OCI-LY1 (cell line): ENCODE data around the gene IFT81.

Experiments used
- H2AFZ ChIP-seq: fragments of 200-600 bp; sonication (generic), shearing (Covaris generic); 2 replicates; pipeline ENCODE4 v1.6.0; 2014; ENCODE audit warnings: antibody characterized with exemption, mild to moderate bottlenecking, low read length
- H3F3A ChIP-seq: fragments of 200-600 bp; sonication (generic), shearing (Covaris generic); 2 replicates; pipeline ENCODE4 v1.6.0; 2014; ENCODE audit warnings: mild to moderate bottlenecking, antibody characterized with exemption, low read length, moderate library complexity; ENCODE audit not compliant: insufficient read depth
- H3K27ac ChIP-seq: fragments of 200-600 bp; sonication (generic); 2 replicates; pipeline ENCODE4 v1.5.1; 2014; ENCODE audit warnings: low read length, mixed run types, mild to moderate bottlenecking, low read depth; ENCODE audit not compliant: poor library complexity, severe bottlenecking
- H3K27me3 ChIP-seq: fragments of 200-600 bp; sonication (generic); 2 replicates; pipeline ENCODE4 v1.6.0; 2014; ENCODE audit warnings: antibody characterized with exemption, mild to moderate bottlenecking, low read length, moderate library complexity; ENCODE audit not compliant: insufficient read depth
- H3K36me3 ChIP-seq: fragments of 200-600 bp; sonication (generic); 2 replicates; pipeline ENCODE4 v1.6.1; 2014; ENCODE audit warnings: mild to moderate bottlenecking, antibody characterized with exemption, low read length, moderate library complexity, mixed read lengths; ENCODE audit not compliant: insufficient read depth
- H3K4me1 ChIP-seq: fragments of 200-600 bp; sonication (generic); 2 replicates; pipeline ENCODE4 v1.5.1; 2014; ENCODE audit warnings: mild to moderate bottlenecking, low read length, moderate library complexity; ENCODE audit not compliant: insufficient read depth, severe bottlenecking
- H3K4me2 ChIP-seq: fragments of 200-600 bp; sonication (generic), shearing (Covaris generic); 2 replicates; pipeline ENCODE4 v1.6.1; 2014; ENCODE audit warnings: low read length
- H3K4me3 ChIP-seq: fragments of 200-600 bp; sonication (generic); 2 replicates; pipeline ENCODE4 v1.5.1; 2014; ENCODE audit warnings: low read length, low read depth, mild to moderate bottlenecking, mixed read lengths; ENCODE audit not compliant: poor library complexity, severe bottlenecking
- H3K79me2 ChIP-seq: fragments of 200-600 bp; shearing (Covaris generic); 2 replicates; pipeline ENCODE4 v1.6.1; 2016; ENCODE audit warnings: mixed run types, low read length, mixed read lengths; ENCODE audit not compliant: insufficient read depth
- H3K9ac ChIP-seq: fragments of 200-600 bp; sonication (generic), shearing (Covaris generic); 2 replicates; pipeline ENCODE4 v1.6.1; 2014; ENCODE audit warnings: mild to moderate bottlenecking, low read length, mixed read lengths
- H3K9me2 ChIP-seq: fragments of 200-600 bp; sonication (generic), shearing (Covaris generic); 2 replicates; pipeline ENCODE4 v1.6.1; 2014; ENCODE audit warnings: low read depth, mild to moderate bottlenecking, low read length, mixed read lengths
- H3K9me3 ChIP-seq: fragments of 200-600 bp; shearing (Covaris generic); 2 replicates; pipeline ENCODE4 v1.6.1; 2014; ENCODE audit warnings: low read length, mixed read lengths
- H4K20me1 ChIP-seq: fragments of 200-600 bp; sonication (generic), shearing (Covaris generic); 2 replicates; pipeline ENCODE4 v1.6.0; 2016; ENCODE audit warnings: mild to moderate bottlenecking, low read length; ENCODE audit not compliant: insufficient read depth
- CTCF ChIP-seq: fragments of 200-600 bp; sonication (generic), shearing (Covaris generic); IDR thresholded peaks from 2 replicates; pipeline ENCODE4 v1.5.1; 2017; ENCODE audit warnings: mild to moderate bottlenecking, antibody characterized with exemption, low read length, moderate library complexity, mixed read lengths
- EZH2 ChIP-seq: fragments of 200-600 bp; sonication (generic), shearing (Covaris generic); IDR thresholded peaks from 2 replicates; pipeline ENCODE4 v1.8.0; 2017; ENCODE audit warnings: borderline replicate concordance, mixed run types, mild to moderate bottlenecking, antibody characterized with exemption, low read length, moderate library complexity, mixed read lengths

IFT81 gene

GRCh38 chr12:110243227-110243626 is 119.1 kb downstream of the IFT81 start:
- H3K79me2 ChIP-seq, result no peaks in the 10 kb centered on the region
- H3K36me3 ChIP-seq, result no peaks in the 10 kb centered on the region
- no peaks in the 10 kb centered on the region for H3K9me3 ChIP-seq
- H3F3A ChIP-seq, result no peaks in the 10 kb centered on the region
- no peak overlapping the region for H3K4me3 ChIP-seq
- no peak overlapping the region for H3K9ac ChIP-seq
- no peak for TF ChIP-seq EZH2
- TF ChIP-seq CTCF, result no peak
- H3K4me1 ChIP-seq, result no peaks in the 10 kb centered on the region
- no peak overlapping the region for H3K27ac ChIP-seq
- H3K27me3 ChIP-seq, result no peaks in the 10 kb centered on the region
- no peaks in the 10 kb centered on the region for H3K9me2 ChIP-seq
- no peaks in the 10 kb centered on the region for H4K20me1 ChIP-seq
- no peak overlapping the region for H2AFZ ChIP-seq
- no peak overlapping the region for H3K4me2 ChIP-seq

- Histone ChIP-seq H3K4me2 (no peak overlapping the region), H3F3A (no peaks in the 10 kb centered on the region), H3K36me3 (no peaks in the 10 kb centered on the region), H3K9me2 (no peaks in the 10 kb centered on the region), H3K79me2 (no peaks in the 10 kb centered on the region), H3K4me3 (no peak overlapping the region), H2AFZ (no peak overlapping the region), H3K4me1 (no peaks in the 10 kb centered on the region), H3K27me3 (no peaks in the 10 kb centered on the region), H3K9me3 (no peaks in the 10 kb centered on the region), H3K27ac (no peak overlapping the region), H4K20me1 (no peaks in the 10 kb centered on the region), H3K9ac (no peak overlapping the region)
- TF ChIP-seq CTCF (no peak), EZH2 (no peak)
Observed at GRCh38 chr12:110244372-110244771, 120.2 kb downstream of the IFT81 start.

GRCh38 chr12:110244829-110245228 is 120.7 kb downstream of the IFT81 start:
- Histone ChIP-seq H3K4me3 (no peak overlapping the region), H3K4me2 (no peak overlapping the region)

More at GRCh38 chr12:110244829-110245228, 120.7 kb downstream of the IFT81 start:
- Histone ChIP-seq H2AFZ (no peak overlapping the region), H3F3A (no peaks in the 10 kb centered on the region), H3K27me3 (no peaks in the 10 kb centered on the region), H3K9me2 (no peaks in the 10 kb centered on the region), H3K79me2 (no peaks in the 10 kb centered on the region), H3K9ac (no peak overlapping the region), H3K9me3 (no peaks in the 10 kb centered on the region), H4K20me1 (no peaks in the 10 kb centered on the region), H3K4me1 (no peaks in the 10 kb centered on the region), H3K36me3 (no peaks in the 10 kb centered on the region), H3K27ac (no peak overlapping the region)
- no peak for TF ChIP-seq CTCF
- TF ChIP-seq EZH2, result no peak
